IPS DF 6.9 (cell line): ENCODE data around the gene SLC39A7.

ENCODE experiments used
- DNase-seq: peaks from one replicate; pipeline ENCODE4 v3.0.0-alpha.2; 2013; ENCODE audit warnings: low read depth, low spot score
- H3K27ac ChIP-seq: one replicate; pipeline ENCODE4 v1.5.1; 2013; ENCODE audit warnings: low read length, control low read depth
- H3K27me3 ChIP-seq: 2 replicates; pipeline ENCODE4 v1.6.1; 2013; ENCODE audit warnings: mild to moderate bottlenecking, low read length; ENCODE audit not compliant: control insufficient read depth, insufficient read depth
- H3K36me3 ChIP-seq: 2 replicates; pipeline ENCODE4 v1.6.1; 2013; ENCODE audit warnings: low read length; ENCODE audit not compliant: control insufficient read depth, insufficient read depth
- H3K4me1 ChIP-seq: 2 replicates; pipeline ENCODE4 v1.6.1; 2013; ENCODE audit warnings: low read length; ENCODE audit not compliant: control insufficient read depth, insufficient read depth
- H3K4me3 ChIP-seq: 2 replicates; pipeline ENCODE4 v1.5.1; 2013; ENCODE audit warnings: mild to moderate bottlenecking, low read length
- H3K9me3 ChIP-seq: 2 replicates; pipeline ENCODE4 v1.6.1; 2013; ENCODE audit warnings: low read length, inconsistent platforms; ENCODE audit not compliant: control insufficient read depth, insufficient read depth
- WGBS: extraction: QIAGEN DNeasy Blood & Tissue Kit; methylation state at CpG from one replicate; pipeline ENCODE4 v1.1.7; 2013; ENCODE audit warnings: mixed read lengths, missing lambda C conversion rate; ENCODE audit not compliant: insufficient read length, insufficient coverage; 5-methylcytosine and 5-hydroxymethylcytosine counted together

The SLC39A7 gene

DNA sequence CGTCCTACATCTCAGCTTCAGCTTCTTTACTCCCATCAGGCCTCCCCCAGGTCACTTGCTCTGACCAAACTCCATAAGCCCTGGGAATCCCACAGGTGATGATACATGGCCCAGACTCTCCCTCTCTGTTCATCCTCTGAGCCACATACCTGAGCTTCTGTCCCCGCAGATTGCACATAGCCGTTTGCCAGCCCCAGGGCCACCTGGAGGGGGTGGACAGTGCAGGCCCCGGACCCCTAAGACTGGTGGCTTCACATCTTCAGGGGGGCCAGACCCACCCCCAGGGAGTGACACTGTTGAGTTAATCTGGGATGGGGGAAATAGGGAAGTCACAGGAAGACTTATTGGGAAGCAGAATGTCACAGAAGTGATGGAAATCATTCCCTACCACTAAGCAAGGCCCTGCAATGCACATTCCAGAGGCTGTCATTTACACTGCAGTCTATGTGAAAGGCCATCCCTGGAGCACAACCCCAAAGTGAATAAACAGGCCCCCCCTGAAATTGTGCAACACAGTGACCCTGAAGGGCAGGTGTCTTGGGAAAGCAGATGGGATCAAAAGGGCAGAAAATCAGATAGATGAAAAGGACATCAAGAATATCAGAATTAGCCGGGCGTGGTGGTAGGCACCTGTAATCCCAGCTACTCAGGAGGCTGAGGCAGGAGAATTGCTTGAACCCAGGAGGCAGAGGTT lies 2.4 kb upstream of the SLC39A7 start:
- DNase-seq: no peak
- Histone ChIP-seq H3K4me1 (peaks cover 5% of the 10 kb centered on the region; the same call in 1 of the 2 replicates), H3K27ac (no peak overlapping the region), H3K4me3 (no peak overlapping the region), H3K36me3 (peaks cover 10% of the 10 kb centered on the region; the same call in 1 of the 2 replicates), H3K27me3 (no peaks in the 10 kb centered on the region), H3K9me3 (no peaks in the 10 kb centered on the region)
- no CpG with 5 or more reads among the region's 6 CpGs for WGBS

DNA sequence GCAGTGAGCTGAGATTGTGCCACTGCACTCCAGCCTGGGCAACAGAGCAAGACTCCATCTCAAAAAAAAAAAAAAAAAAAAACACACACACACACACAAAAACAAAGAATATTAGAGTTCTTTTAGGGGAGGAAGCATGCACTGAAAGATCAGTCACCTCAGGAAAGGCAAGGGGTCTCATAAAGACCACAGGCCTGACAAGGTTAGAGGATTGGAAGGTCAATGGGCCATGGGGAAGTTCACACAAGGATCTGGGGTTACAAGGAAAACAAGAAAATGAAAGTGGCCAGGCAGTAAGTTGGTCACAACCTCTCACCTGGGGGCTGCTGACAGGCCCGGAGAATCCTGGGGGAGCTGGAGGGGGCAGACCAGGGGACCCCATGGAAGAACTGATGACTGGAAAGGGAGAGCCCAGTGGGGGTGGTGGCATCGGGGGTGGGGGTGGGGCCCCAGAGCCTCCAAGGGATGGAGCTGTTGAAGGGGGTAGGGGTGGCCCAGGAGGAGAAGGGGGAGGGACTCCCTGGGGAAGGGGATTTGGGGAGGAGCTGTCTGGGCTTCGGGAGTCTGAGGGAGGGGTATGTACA lies 1.7 kb upstream of the SLC39A7 start:
- Histone ChIP-seq H3K27ac (no peak overlapping the region), H3K9me3 (no peaks in the 10 kb centered on the region), H3K36me3 (peaks cover 15% of the 10 kb centered on the region; the same call in 1 of the 2 replicates), H3K27me3 (no peaks in the 10 kb centered on the region), H3K4me1 (peaks cover 6% of the 10 kb centered on the region; the same call in 1 of the 2 replicates), H3K4me3 (no peak overlapping the region; the same call in 1 of the 2 replicates)
- DNase-seq: no peak
- WGBS: no CpG with 5 or more reads among the region's 3 CpGs

DNA sequence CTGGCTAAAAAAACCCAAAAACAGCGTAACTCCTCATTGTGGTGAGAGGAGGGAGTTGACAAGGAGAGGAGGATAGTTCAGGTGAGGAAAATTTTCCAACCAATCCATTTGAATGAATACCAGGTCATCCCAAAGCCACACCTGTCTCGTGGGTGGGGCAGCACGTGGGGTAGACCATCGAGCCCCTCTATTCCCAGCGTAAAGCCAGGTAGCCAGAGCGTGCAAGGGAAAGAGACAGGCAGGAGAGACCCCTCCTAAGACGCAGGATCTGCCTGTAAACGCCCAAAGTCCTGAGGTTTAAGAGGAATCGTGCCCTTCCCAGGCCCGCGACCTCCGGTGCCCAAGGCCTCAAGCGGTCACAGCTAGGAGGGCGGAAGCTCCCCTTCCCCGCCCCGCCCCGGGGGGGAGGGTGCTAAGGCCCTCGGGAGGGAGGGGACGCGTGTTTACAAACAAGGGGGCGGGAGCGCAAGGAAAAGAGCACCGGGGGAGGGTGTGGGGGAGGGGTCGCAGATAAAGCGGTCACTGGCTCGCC lies 914 bp upstream of the SLC39A7 start:
- peaks cover 8% of the 10 kb centered on the region; the same call in 1 of the 2 replicates for H3K4me1 ChIP-seq

DNA sequence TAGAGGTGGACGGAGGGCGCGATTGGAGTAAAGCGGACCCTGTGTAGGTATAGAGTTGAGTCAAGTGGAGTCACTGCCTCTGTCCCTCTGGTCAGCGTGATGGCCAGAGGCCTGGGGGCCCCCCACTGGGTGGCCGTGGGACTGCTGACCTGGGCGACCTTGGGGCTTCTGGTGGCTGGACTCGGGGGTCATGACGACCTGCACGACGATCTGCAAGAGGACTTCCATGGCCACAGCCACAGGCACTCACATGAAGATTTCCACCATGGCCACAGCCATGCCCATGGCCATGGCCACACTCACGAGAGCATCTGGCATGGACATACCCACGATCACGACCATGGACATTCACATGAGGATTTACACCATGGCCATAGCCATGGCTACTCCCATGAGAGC lies 479 bp downstream of the SLC39A7 start:
- peaks cover 10% of the 10 kb centered on the region; the same call in 1 of the 2 replicates for H3K36me3 ChIP-seq
- peaks cover 10% of the 10 kb centered on the region; the same call in 1 of the 2 replicates for H3K4me1 ChIP-seq
- DNase-seq: no peak
- peak overlapping the region; percentile 72 for H3K4me3 ChIP-seq
- no peak overlapping the region for H3K27ac ChIP-seq
- no CpG with 5 or more reads among the region's 14 CpGs for WGBS
- H3K9me3 ChIP-seq: no peaks in the 10 kb centered on the region
- peaks cover 2% of the 10 kb centered on the region; the same call in 1 of the 2 replicates for H3K27me3 ChIP-seq

More for the DNA sequence above, 914 bp upstream of the SLC39A7 start:
- WGBS: no CpG with 5 or more reads among the region's 26 CpGs
- peak overlapping the region; percentile 72 for H3K4me3 ChIP-seq
- DNase-seq: no peak
- H3K9me3 ChIP-seq: no peaks in the 10 kb centered on the region
- peaks cover 15% of the 10 kb centered on the region; the same call in 1 of the 2 replicates for H3K36me3 ChIP-seq
- no peaks in the 10 kb centered on the region for H3K27me3 ChIP-seq
- H3K27ac ChIP-seq: no peak overlapping the region

DNA sequence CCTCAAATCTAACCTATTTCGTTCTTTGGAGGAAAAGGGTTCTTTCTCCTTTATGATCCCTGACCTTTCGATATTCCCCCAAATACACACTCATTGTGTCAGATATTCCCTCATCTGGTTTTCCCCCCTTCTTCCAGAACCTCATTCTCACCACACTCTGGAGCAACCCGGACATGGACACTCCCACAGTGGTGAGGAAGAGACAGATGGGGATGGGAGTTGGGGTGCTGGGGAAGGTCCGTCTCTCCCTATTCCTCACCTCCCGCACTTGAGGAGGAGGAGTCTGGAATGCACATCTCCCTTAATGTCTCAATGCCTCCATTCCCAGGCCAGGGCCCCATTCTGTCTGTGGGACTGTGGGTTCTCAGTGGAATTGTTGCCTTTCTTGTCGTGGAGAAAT lies 1.3 kb downstream of the SLC39A7 start:
- Histone ChIP-seq H3K4me1 (peaks cover 10% of the 10 kb centered on the region; the same call in 1 of the 2 replicates), H3K27me3 (peaks cover 10% of the 10 kb centered on the region; the same call in 1 of the 2 replicates), H3K36me3 (peaks cover 10% of the 10 kb centered on the region; the same call in 1 of the 2 replicates), H3K27ac (no peak overlapping the region), H3K9me3 (no peaks in the 10 kb centered on the region), H3K4me3 (no peak overlapping the region)
- DNase-seq: no peak
- WGBS: no CpG with 5 or more reads among the region's 6 CpGs

DNA sequence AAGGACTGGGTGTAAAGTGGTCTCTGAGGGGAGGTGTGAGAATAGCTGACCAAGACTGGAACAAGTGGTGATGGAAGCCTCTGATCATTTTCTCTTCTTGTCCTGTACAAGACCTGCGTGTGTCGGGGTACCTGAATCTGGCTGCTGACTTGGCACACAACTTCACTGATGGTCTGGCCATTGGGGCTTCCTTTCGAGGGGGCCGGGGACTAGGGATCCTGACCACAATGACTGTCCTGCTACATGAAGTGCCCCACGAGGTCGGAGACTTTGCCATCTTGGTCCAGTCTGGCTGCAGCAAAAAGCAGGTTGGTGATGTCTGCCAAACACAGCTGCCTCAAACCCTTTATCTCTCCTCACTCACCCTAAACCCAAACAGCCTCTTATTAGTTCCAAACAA lies 2.1 kb downstream of the SLC39A7 start:
- WGBS: no CpG with 5 or more reads among the region's 6 CpGs
- no peak overlapping the region for H3K4me3 ChIP-seq
- no peak for DNase-seq
- peaks cover 10% of the 10 kb centered on the region; the same call in 1 of the 2 replicates for H3K27me3 ChIP-seq
- H3K4me1 ChIP-seq: peaks cover 10% of the 10 kb centered on the region; the same call in 1 of the 2 replicates
- peaks cover 10% of the 10 kb centered on the region; the same call in 1 of the 2 replicates for H3K36me3 ChIP-seq
- H3K27ac ChIP-seq: no peak overlapping the region
- no peaks in the 10 kb centered on the region for H3K9me3 ChIP-seq

DNA sequence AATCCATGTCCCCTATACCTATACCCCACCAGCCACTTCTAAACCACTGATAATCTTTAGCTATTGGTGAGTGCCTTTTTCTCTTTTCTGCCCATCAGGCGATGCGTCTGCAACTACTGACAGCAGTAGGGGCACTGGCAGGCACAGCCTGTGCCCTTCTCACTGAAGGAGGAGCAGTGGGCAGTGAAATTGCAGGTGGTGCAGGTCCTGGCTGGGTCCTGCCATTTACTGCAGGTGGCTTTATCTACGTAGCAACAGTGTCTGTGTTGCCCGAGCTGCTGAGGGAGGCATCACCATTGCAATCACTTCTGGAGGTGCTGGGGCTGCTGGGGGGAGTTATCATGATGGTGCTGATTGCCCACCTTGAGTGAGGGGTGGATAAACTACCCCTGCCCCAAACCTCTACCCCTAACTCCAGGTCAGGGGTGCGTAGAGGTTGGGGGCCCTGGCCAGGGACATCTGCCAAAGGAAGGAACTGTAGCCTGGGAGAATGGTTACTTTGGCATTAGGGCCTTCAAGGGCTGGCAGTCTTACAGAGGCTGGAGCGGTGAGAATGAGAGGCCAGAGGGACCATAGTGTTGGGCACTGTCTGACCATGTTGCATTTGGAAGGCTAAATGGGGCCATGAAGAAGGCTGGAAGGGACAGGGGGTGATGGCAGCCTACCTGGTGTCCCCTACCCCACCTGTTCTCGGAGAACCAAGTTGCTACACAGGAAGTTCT lies 2.9 kb downstream of the SLC39A7 start:
- Histone ChIP-seq H3K36me3 (peaks cover 10% of the 10 kb centered on the region; the same call in 1 of the 2 replicates), H3K4me1 (peaks cover 10% of the 10 kb centered on the region; the same call in 1 of the 2 replicates), H3K4me3 (no peak overlapping the region), H3K27me3 (peaks cover 10% of the 10 kb centered on the region; the same call in 1 of the 2 replicates), H3K9me3 (no peaks in the 10 kb centered on the region), H3K27ac (no peak overlapping the region)
- no CpG with 5 or more reads among the region's 7 CpGs for WGBS
- no peak for DNase-seq

DNA sequence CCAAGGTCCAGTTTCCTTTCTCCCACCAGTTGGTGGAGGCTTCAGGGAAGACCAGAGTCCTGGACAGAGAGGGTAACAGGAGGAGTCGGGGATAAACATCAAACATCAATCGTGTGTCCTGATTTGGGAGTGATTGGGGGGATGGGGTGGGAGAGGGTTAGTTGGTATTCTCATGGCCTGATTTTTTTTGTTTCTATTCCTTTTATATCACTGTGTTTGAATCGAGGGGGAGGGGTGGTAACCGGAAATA lies 3.4 kb downstream of the SLC39A7 start:
- H3K4me1 ChIP-seq: peaks cover 10% of the 10 kb centered on the region; the same call in 1 of the 2 replicates
- H3K9me3 ChIP-seq: no peaks in the 10 kb centered on the region
- no CpG with 5 or more reads among the region's 4 CpGs for WGBS
- H3K4me3 ChIP-seq: no peak overlapping the region
- peaks cover 10% of the 10 kb centered on the region; the same call in 1 of the 2 replicates for H3K27me3 ChIP-seq
- H3K27ac ChIP-seq: no peak overlapping the region
- DNase-seq: no peak
- peaks cover 10% of the 10 kb centered on the region; the same call in 1 of the 2 replicates for H3K36me3 ChIP-seq

DNA sequence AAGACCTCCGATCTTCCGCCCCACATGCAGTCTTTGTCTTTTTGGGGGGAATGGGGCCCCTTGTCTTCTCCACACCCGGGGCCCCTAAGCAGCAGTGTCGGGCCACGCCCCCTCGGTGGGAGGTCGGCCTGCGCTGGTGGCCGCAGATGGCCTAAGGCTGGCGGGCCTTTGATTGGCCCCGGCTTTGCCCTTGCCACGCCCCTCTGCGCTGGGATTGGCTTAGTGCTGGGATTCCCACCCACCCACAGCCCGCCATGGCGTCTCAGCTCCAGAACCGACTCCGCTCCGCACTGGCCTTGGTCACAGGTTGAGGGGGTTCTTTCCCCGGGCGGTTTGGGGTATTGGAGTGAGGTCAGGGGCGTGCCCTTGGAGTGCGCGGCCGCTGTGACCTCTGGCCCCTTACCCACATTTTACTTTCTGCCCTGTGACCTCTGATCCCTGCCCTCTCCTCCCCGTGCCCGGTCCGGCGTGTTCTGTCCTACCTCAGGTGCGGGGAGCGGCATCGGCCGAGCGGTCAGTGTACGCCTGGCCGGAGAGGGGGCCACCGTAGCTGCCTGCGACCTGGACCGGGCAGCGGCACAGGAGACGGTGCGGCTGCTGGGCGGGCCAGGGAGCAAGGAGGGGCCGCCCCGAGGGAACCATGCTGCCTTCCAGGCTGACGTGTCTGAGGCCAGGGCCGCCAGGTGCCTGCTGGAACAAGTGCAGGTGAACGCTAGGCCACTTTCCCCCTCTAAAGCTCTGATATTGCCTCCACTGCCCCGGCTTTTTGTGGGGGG lies 3.9 kb downstream of the SLC39A7 start, which contains the start of gene HSD17B8:
Gene HSD17B8, plus strand, starts transcription at position 241 of the 776 bp plus-strand sequence. Its CDS starts 14 bp downstream, at position 255.
- H3K4me1 ChIP-seq: peaks cover 10% of the 10 kb centered on the region; the same call in 1 of the 2 replicates
- WGBS: no CpG with 5 or more reads among the region's 48 CpGs
- H3K9me3 ChIP-seq: no peaks in the 10 kb centered on the region
- peak; percentile 88 for DNase-seq
- peaks cover 10% of the 10 kb centered on the region; the same call in 1 of the 2 replicates for H3K36me3 ChIP-seq
- H3K4me3 ChIP-seq: peak within 1 kb of the TSS; percentile 48; the same call in 1 of the 2 replicates
- H3K27ac ChIP-seq: no peak within 1 kb of the TSS
- peaks cover 10% of the 10 kb centered on the region; the same call in 1 of the 2 replicates for H3K27me3 ChIP-seq
